Measurements from ENCODE around the gene PTPRN2. TPM values are rescaled to one million over a fixed set of nuclear protein-coding genes. Genes with fewer than 3 reads are reported as not detected.
"Not testable (repeated sequence)": the region's sequence is repeated elsewhere in the genome, so short reads cannot be mapped to it uniquely, and the experiment has no call there.

PTPRN2 gene
- total RNA-seq, 1 experiment from 2014 or later = 0.11 TPM

- no TSS peak for BruUV-seq (replicated peaks)
- Histone ChIP-seq H3K27me3 (replicated peaks; ENCODE audit: insufficient read depth, low read depth, low read length, poor library complexity) (peaks cover 11% of the 10 kb centered on the region), H3K36me3 (ENCODE audit: insufficient read depth, low read length, poor library complexity, severe bottlenecking) (no peaks in the 10 kb centered on the region), H3K27ac (ENCODE audit: low read depth, low read length, poor library complexity, severe bottlenecking) (no peak overlapping the region), H3K4me1 (ENCODE audit: insufficient read depth, low read length, poor library complexity, severe bottlenecking) (no peaks in the 10 kb centered on the region), H3K4me3 (ENCODE audit: low read depth, low read length, poor library complexity, severe bottlenecking) (no peak overlapping the region), H3K9me3 (ENCODE audit: low read depth, low read length, poor library complexity, severe bottlenecking) (peaks cover 10% of the 10 kb centered on the region)
- DNase-seq (ENCODE audit: low spot score) = no peak
- ChIA-PET POLR2A (ENCODE audit: low non-redundant PET) (no interaction called here), CTCF (no interaction called here)
- no peak for TF ChIP-seq EZH2 (IDR thresholded peaks at IDR 0.05; ENCODE audit: borderline replicate concordance, low read depth, low read length, poor library complexity, severe bottlenecking)
- TF ChIP-seq CTCF (conservative IDR thresholded peaks at IDR 0.05; ENCODE audit: low read depth, low read length) = no peak
- intact Hi-C loops (cut with micrococcal nuclease; ENCODE audit: unreplicated experiment) = no loop called here
Observed at GRCh38 chr7:157502701-157503111, 1084.9 kb downstream of the PTPRN2 start.

- H3K9me3 ChIP-seq (ENCODE audit: low read depth, low read length, poor library complexity, severe bottlenecking) = peaks cover 10% of the 10 kb centered on the region
- H3K36me3 ChIP-seq (ENCODE audit: insufficient read depth, low read length, poor library complexity, severe bottlenecking) = no peaks in the 10 kb centered on the region
- H3K4me3 ChIP-seq (ENCODE audit: low read depth, low read length, poor library complexity, severe bottlenecking) = no peak overlapping the region
- no peak overlapping the region for H3K27ac ChIP-seq (ENCODE audit: low read depth, low read length, poor library complexity, severe bottlenecking)
- no peak for TF ChIP-seq EZH2 (IDR thresholded peaks at IDR 0.05; ENCODE audit: borderline replicate concordance, low read depth, low read length, poor library complexity, severe bottlenecking)
- no peak for TF ChIP-seq CTCF (conservative IDR thresholded peaks at IDR 0.05; ENCODE audit: low read depth, low read length)
- ChIA-PET POLR2A (ENCODE audit: low non-redundant PET) (no interaction called here), CTCF (no interaction called here)
- intact Hi-C loops (cut with micrococcal nuclease; ENCODE audit: unreplicated experiment) = no loop called here
- BruUV-seq (replicated peaks) = no TSS peak
- H3K4me1 ChIP-seq (ENCODE audit: insufficient read depth, low read length, poor library complexity, severe bottlenecking) = no peaks in the 10 kb centered on the region
- H3K27me3 ChIP-seq (replicated peaks; ENCODE audit: insufficient read depth, low read depth, low read length, poor library complexity) = peaks cover 6% of the 10 kb centered on the region
- DNase-seq (ENCODE audit: low spot score) = no peak
Observed at GRCh38 chr7:157501581-157501980, 1086.0 kb downstream of the PTPRN2 start.

- DNase-seq (ENCODE audit: low spot score); H3K27me3 ChIP-seq (replicated peaks; ENCODE audit: insufficient read depth, low read depth, low read length, poor library complexity); H3K36me3 ChIP-seq (ENCODE audit: insufficient read depth, low read length, poor library complexity, severe bottlenecking); intact Hi-C loops (cut with micrococcal nuclease; ENCODE audit: unreplicated experiment); H3K4me1 ChIP-seq (ENCODE audit: insufficient read depth, low read length, poor library complexity, severe bottlenecking); POLR2A ChIA-PET (ENCODE audit: low non-redundant PET); H3K9me3 ChIP-seq (ENCODE audit: low read depth, low read length, poor library complexity, severe bottlenecking); H3K4me3 ChIP-seq (ENCODE audit: low read depth, low read length, poor library complexity, severe bottlenecking); H3K27ac ChIP-seq (ENCODE audit: low read depth, low read length, poor library complexity, severe bottlenecking); BruUV-seq (replicated peaks): not testable (repeated sequence)
- CTCF ChIA-PET = interaction anchor here (0.6 kb wide), 1 partner anchor 517 kb away, joined by 4 read pairs; no protein-coding TSS in a partner anchor
Observed at GRCh38 chr7:157500989-157501540, 1086.6 kb downstream of the PTPRN2 start.

All from A673 (cell line).